ENCODE data around the gene FAM76A. TPM values are rescaled to one million over a fixed set of nuclear protein-coding genes. Genes with fewer than 3 reads are reported as not detected.
"Not testable (repeated sequence)": the region's sequence is repeated elsewhere in the genome, so short reads cannot be mapped to it uniquely, and the experiment has no call there.

The FAM76A gene
- total RNA-seq, 6 experiments from 2014 or later, result 3.5 to 7.4 (median 4.9) TPM

GRCh38 chr1:27689423-27690173, 36.2 kb upstream of the FAM76A start:
- intact Hi-C loops (cut with DNase I), result no loop called here
- Histone ChIP-seq H3K4me3 (no peak overlapping the region), H3K36me3 (no peaks in the 10 kb centered on the region), H3K9me3 (no peaks in the 10 kb centered on the region), H3K4me1 (no peaks in the 10 kb centered on the region), H3K27ac (no peak overlapping the region), H3K27me3 (no peaks in the 10 kb centered on the region)
- DNase-seq (no peak), ATAC-seq (no peak)
- 48% methylated on average over 4 of the region's 4 CpGs for WGBS (ENCODE audit: insufficient coverage, low coverage, low lambda C conversion rate, missing lambda C conversion rate)
- TF ChIP-seq, protein P1, sequence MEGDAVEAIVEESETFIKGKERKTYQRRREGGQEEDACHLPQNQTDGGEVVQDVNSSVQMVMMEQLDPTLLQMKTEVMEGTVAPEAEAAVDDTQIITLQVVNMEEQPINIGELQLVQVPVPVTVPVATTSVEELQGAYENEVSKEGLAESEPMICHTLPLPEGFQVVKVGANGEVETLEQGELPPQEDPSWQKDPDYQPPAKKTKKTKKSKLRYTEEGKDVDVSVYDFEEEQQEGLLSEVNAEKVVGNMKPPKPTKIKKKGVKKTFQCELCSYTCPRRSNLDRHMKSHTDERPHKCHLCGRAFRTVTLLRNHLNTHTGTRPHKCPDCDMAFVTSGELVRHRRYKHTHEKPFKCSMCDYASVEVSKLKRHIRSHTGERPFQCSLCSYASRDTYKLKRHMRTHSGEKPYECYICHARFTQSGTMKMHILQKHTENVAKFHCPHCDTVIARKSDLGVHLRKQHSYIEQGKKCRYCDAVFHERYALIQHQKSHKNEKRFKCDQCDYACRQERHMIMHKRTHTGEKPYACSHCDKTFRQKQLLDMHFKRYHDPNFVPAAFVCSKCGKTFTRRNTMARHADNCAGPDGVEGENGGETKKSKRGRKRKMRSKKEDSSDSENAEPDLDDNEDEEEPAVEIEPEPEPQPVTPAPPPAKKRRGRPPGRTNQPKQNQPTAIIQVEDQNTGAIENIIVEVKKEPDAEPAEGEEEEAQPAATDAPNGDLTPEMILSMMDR (IDR thresholded peaks at IDR 0.05), result no peak
- TF ChIP-seq POLR2A (IDR thresholded peaks at IDR 0.05), result no peak

GRCh38 chr1:27690183-27690582, 35.6 kb upstream of the FAM76A start:
- Histone ChIP-seq H3K36me3 (no peaks in the 10 kb centered on the region), H3K9me3 (no peaks in the 10 kb centered on the region), H3K4me1 (no peaks in the 10 kb centered on the region), H3K4me3 (no peak overlapping the region), H3K27me3 (no peaks in the 10 kb centered on the region), H3K27ac (no peak overlapping the region)
- intact Hi-C loops (cut with DNase I), result no loop called here
- ATAC-seq, result no peak
- TF ChIP-seq POLR2A (IDR thresholded peaks at IDR 0.05), result no peak
- TF ChIP-seq, protein P1 (IDR thresholded peaks at IDR 0.05), result no peak
- 33% methylated on average over 1 of the region's 2 CpGs for WGBS (ENCODE audit: insufficient coverage, low coverage, low lambda C conversion rate, missing lambda C conversion rate)
- no peak for DNase-seq

DNA sequence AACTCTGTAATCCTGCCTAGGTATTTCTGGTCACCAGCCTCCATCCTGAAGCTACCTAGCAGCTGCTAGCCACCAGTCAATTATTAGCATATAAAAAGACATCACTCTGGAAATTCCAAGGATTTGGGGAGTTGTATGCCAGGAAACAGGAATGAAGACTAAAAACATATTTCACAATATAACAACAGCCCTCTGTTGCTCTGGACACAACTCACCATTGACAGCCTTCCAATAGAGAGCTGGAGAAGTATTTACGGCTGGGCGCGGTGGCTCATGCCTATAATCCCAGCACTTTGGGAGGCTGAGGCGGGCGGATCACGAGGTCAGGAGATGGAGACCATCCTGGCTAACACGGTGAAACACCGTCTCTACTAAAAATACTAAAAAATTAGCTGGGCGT, 28.9 kb upstream of the FAM76A start:
- ATAC-seq, H3K27ac ChIP-seq: not testable (repeated sequence)

DNA sequence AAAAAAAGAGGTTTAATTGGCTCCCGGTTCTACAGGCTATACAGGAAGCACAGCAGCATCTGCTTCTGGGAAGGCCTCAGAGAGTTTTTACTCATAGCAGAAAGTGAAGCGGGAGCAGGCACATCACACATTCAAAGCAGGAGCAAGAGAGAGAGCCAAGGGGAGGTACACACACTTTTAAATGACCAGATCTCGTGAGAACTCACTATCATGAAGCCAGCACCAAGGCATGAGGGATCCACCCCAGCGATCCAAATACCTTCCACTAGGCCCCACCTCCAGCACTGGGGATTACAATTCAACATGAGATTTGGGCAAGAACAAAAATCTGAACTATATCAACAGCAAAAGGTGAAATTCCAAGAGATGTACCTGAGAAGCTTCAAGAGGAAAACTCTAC, 20.8 kb upstream of the FAM76A start:
- no peaks in the 10 kb centered on the region for H3K4me1 ChIP-seq
- intact Hi-C loops (cut with DNase I), result no loop called here
- H3K9me3 ChIP-seq, result no peaks in the 10 kb centered on the region
- H3K27ac ChIP-seq, result no peak overlapping the region
- H3K4me3 ChIP-seq, result no peak overlapping the region
- no peak for TF ChIP-seq POLR2A (IDR thresholded peaks at IDR 0.05)
- TF ChIP-seq, protein P1 (IDR thresholded peaks at IDR 0.05), result no peak
- H3K27me3 ChIP-seq, result no peaks in the 10 kb centered on the region
- H3K36me3 ChIP-seq, result no peaks in the 10 kb centered on the region
- WGBS (ENCODE audit: insufficient coverage, low coverage, low lambda C conversion rate, missing lambda C conversion rate), result 73% methylated on average over 4 of the region's 4 CpGs
- no peak for DNase-seq
- no peak for ATAC-seq

More for the DNA sequence above, 28.9 kb upstream of the FAM76A start:
- H3K4me3 ChIP-seq; H3K9me3 ChIP-seq; H3K36me3 ChIP-seq; intact Hi-C loops (cut with DNase I); H3K27me3 ChIP-seq; H3K4me1 ChIP-seq; DNase-seq: not testable (repeated sequence)
- WGBS (ENCODE audit: insufficient coverage, low coverage, low lambda C conversion rate, missing lambda C conversion rate), result 81% methylated on average over 9 of the region's 9 CpGs

DNA sequence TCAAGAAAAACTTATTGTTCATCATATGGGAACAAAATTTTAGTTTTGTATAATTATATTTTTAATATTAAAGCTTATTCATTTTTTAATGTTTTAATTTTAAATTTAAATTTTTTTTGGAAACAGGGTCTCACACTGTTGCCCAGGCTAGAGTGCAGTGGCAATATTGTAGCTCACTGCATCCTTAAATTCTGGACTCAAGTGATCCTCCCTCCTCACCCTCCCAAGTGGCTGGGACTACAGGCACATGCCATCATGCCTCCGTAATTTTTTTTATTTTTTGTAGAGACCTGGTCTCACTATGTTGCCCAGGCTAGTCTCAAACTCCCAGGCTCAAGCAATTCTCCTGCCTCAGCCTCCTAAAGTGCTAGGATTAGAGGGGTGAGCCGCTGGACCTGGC, 20.2 kb upstream of the FAM76A start:
- WGBS (ENCODE audit: insufficient coverage, low coverage, low lambda C conversion rate, missing lambda C conversion rate), result 75% methylated on average over 2 of the region's 2 CpGs
- Histone ChIP-seq H3K27ac (no peak overlapping the region), H3K36me3 (no peaks in the 10 kb centered on the region), H3K4me1 (no peaks in the 10 kb centered on the region), H3K9me3 (no peaks in the 10 kb centered on the region), H3K27me3 (no peaks in the 10 kb centered on the region), H3K4me3 (no peak overlapping the region)
- DNase-seq (no peak), ATAC-seq (no peak)
- TF ChIP-seq POLR2A (IDR thresholded peaks at IDR 0.05), result no peak
- TF ChIP-seq, protein P1 (IDR thresholded peaks at IDR 0.05), result no peak
- intact Hi-C loops (cut with DNase I), result no loop called here

Data from right lobe of liver (tissue), 6 donors.